Lung (tissue), 12 donors: ENCODE measurements around the gene RTN4R. TPM values are rescaled to one million over a fixed set of nuclear protein-coding genes. Genes with fewer than 3 reads are reported as not detected.

Source experiments
- ATAC-seq: fragments of 200-7000 bp; cut with Tn5 transposase; one replicate; pipeline ENCODE4 v1.9.1; 2020; ENCODE audit warnings: moderate number of reproducible peaks; ENCODE audit not compliant: insufficient read depth, low FRiP score
- DNase-seq, 3 donors: peaks; one replicate each; pipeline ENCODE4 v3.0.0-alpha.2; 2013 to 2017
- H3K27ac ChIP-seq, 2 donors: one replicate each; pipeline ENCODE4 v1.5.1; 2013; ENCODE audit warnings: mild to moderate bottlenecking in 2 of 2, moderate library complexity in 2 of 2, control low read depth in 1 of 2, inconsistent platforms in 1 of 2, low read depth in 1 of 2, low read length in 1 of 2
- H3K27me3 ChIP-seq, 3 donors: one replicate each; pipeline ENCODE4 v1.5.1; 2013; ENCODE audit warnings: low read length in 2 of 3; ENCODE audit not compliant: control insufficient read depth in 3 of 3, insufficient read depth in 3 of 3
- H3K36me3 ChIP-seq, 4 donors: one replicate each; pipeline ENCODE4 v1.5.1; 2013; ENCODE audit warnings: low read length in 4 of 4, mild to moderate bottlenecking in 1 of 4, moderate library complexity in 1 of 4; ENCODE audit not compliant: control insufficient read depth in 4 of 4, insufficient read depth in 4 of 4
- H3K4me1 ChIP-seq, 5 donors: one replicate each; pipeline ENCODE4 v1.5.1; 2013; ENCODE audit warnings: low read length in 5 of 5, mild to moderate bottlenecking in 2 of 5, moderate library complexity in 1 of 5; ENCODE audit not compliant: control insufficient read depth in 5 of 5, insufficient read depth in 5 of 5
- H3K4me3 ChIP-seq: one replicate; pipeline ENCODE4 v1.5.1; 2013; ENCODE audit warnings: mild to moderate bottlenecking, control low read depth, moderate library complexity
- H3K9ac ChIP-seq, 2 donors: one replicate each; pipeline ENCODE4 v1.5.1; 2013; ENCODE audit warnings: low read length in 2 of 2, control low read depth in 1 of 2; ENCODE audit not compliant: insufficient read depth in 1 of 2
- H3K9me3 ChIP-seq, 4 donors: one replicate each; pipeline ENCODE4 v1.5.1; 2013; ENCODE audit warnings: low read length in 3 of 4, mild to moderate bottlenecking in 1 of 4, moderate library complexity in 1 of 4; ENCODE audit not compliant: control insufficient read depth in 4 of 4, insufficient read depth in 3 of 4
- WGBS, 2 donors: extraction: QIAGEN DNeasy Blood & Tissue Kit; methylation state at CpG; one replicate each; pipeline ENCODE4 v1.1.7; 2013; 5-methylcytosine and 5-hydroxymethylcytosine counted together
- polyA plus RNA-seq, 2 donors: library from polyadenylated mRNA; stranded (reverse); fragments of 200-250 nt; gene quantifications; one replicate each; pipeline ENCODE4 v1.2.1, GENCODE V29; 2013
- total RNA-seq, 2 donors: library from RNA; depleted of rRNA in 1 of 2; stranded (reverse); fragments of >200 nt in 1 of 2; gene quantifications; one replicate each; pipeline ENCODE4 v1.2.1, GENCODE V29; 2014 to 2021
- TF ChIP-seq, protein P1 (sequence below): IDR thresholded peaks from 2 replicates; pipeline ENCODE4 v1.5.1; 2012; ENCODE audit warnings: mild to moderate bottlenecking; ENCODE audit errors: control extremely low read depth, extremely low read depth
- donor health status: control.
- donor health status: control.
- donor health status: Bipolar disorder and iron deficiency.
- donor health status: healthy.
- donor health status: DM: yes; HTN: yes; CAD: no.

RTN4R gene
- total and polyA plus RNA-seq, 4 donors = 2.6 to 7.8 (median 4.3) TPM

DNA sequence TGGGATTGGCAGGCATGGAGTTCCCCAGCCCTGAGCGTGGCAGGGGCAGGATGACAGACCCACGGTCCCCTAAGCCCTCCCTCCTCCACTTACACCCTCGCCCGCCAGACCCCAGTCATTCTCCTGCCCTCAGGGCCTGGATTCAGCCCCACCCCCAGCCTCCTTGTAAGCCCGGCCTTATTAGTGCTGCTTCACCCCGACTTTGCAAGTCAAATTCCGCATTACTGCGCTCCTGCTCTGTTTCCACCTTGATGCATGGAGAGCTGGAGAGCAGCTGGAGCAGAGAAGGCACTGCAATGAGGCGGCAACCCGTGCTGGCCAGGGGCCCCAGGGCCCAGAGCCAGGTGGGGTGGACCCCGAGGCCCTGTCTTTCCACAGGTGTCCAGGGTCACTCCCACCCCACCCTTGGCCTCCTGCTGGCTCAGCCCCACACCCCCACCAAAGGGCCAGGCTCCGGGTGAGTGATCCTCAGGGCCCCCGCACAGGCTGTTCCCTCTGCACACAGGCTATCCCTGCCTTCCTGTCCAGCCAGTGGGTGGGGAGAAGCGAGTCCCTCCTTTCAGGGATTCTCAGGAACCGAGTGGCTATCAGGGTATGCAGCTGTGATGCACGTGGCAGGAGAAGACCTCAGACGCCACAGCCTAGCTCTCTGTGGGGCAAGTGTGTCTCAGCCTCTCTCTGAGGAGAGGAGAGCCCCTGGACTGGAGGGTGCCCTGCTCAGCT, 36.4 kb downstream of the RTN4R start:
- TF ChIP-seq, protein P1, sequence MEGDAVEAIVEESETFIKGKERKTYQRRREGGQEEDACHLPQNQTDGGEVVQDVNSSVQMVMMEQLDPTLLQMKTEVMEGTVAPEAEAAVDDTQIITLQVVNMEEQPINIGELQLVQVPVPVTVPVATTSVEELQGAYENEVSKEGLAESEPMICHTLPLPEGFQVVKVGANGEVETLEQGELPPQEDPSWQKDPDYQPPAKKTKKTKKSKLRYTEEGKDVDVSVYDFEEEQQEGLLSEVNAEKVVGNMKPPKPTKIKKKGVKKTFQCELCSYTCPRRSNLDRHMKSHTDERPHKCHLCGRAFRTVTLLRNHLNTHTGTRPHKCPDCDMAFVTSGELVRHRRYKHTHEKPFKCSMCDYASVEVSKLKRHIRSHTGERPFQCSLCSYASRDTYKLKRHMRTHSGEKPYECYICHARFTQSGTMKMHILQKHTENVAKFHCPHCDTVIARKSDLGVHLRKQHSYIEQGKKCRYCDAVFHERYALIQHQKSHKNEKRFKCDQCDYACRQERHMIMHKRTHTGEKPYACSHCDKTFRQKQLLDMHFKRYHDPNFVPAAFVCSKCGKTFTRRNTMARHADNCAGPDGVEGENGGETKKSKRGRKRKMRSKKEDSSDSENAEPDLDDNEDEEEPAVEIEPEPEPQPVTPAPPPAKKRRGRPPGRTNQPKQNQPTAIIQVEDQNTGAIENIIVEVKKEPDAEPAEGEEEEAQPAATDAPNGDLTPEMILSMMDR = no peak
- WGBS, 2 donors = 79 to 85% methylated on average over 15 to 17 of the region's 17 CpGs
- Histone ChIP-seq H3K9ac (no peak overlapping the region), H3K27me3 (no peaks in the 10 kb centered on the region), H3K4me1 (peaks cover 0 to 30% (median 5%) of the 10 kb centered on the region in 5 donors), H3K36me3 (no peaks in the 10 kb centered on the region), H3K4me3 (no peak overlapping the region), H3K27ac (no peak overlapping the region), H3K9me3 (no peaks in the 10 kb centered on the region)
- DNase-seq = no peak
- ATAC-seq = no peak

DNA sequence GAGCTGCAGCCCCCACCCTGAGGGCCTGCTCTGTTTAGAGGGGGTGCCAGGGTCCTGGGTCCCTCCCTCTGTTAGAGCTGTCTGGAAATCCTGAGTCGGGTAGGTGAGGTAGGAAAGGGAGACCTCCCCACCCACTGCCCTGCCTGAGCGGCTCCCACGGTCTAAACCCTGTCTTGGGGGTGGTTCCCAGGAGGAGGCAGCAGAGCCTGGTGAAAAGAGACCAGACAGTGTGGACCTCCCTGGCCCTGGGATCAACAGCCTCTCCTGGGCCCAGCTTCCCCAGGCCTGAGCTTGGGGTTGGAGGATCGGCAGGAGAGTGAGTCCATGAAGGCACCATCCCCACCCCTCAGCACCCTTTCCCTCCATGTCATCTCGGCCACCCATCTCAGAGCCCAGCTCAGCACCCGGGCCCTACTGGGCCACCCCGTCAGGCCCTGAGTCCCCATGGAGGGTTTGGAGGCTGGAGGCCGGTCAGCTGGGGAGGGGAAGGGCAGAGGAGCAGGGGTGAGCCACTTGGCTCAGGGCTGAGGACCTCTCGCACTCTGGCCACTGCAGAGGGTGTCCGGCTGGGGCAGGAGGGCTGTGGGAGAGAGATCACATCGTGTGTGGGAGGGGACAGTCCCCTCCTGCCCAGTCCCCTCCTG, 37.2 kb downstream of the RTN4R start:
- Histone ChIP-seq H3K36me3 (no peaks in the 10 kb centered on the region), H3K27ac (no peak overlapping the region), H3K4me3 (no peak overlapping the region), H3K9me3 (no peaks in the 10 kb centered on the region), H3K9ac (no peak overlapping the region), H3K4me1 (peaks cover 0 to 33% (median 5%) of the 10 kb centered on the region in 5 donors), H3K27me3 (no peaks in the 10 kb centered on the region)
- 89 to 98% methylated on average over 10 to 11 of the region's 11 CpGs for WGBS, 2 donors
- no peak for DNase-seq
- no peak for ATAC-seq
- TF ChIP-seq, protein P1 = no peak

DNA sequence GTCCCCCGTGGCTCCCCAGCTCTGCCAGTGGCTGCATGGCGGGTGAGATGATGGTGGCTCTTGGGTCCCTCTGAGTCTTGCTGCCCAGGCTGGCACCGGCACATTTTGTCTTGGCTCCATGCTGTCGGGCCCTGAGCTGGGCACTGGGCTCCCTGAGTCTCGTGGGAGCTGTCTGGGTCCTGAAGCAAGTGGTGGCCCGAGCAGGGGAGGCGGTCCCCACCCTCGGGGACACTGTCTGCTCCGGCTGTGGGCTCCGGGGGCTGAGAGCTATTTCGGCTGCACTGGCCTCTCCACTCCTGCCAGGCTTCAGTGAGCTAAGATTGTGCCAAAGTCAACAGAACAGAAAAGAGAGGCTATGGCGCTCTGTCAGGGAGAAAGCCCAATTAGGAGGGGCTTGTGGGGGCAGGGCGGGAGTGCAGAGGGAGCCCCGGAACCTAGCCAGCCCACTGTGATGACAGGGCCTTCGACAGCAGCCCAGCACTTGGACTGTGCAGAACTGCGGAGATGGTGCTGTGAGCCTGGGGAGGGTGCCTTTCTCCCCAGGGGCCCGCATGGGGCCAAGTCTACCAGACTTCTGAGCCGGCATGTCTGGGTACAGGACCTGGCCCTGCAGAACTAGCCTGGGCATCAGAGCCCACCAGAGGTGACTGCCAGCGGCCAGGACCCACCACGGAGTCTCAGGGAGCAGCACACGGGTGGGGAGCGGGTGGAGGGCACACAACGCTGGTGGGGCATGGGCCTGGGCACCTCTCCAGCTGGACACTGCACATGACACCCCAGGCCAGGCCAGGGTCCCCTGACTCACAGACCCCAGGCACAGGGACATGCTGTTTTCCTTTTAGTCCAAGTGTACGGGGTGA, 38.0 kb downstream of the RTN4R start:
- peaks cover 0 to 33% (median 5%) of the 10 kb centered on the region in 5 donors for H3K4me1 ChIP-seq
- DNase-seq (peak; percentile 57 to 85 (median 59)), ATAC-seq (no peak)
- WGBS, 2 donors = 67 to 86% methylated on average over 24 of the region's 24 CpGs
- H3K36me3 ChIP-seq = no peaks in the 10 kb centered on the region
- TF ChIP-seq, protein P1 = no peak
- no peak overlapping the region for H3K9ac ChIP-seq
- H3K4me3 ChIP-seq = no peak overlapping the region
- H3K27me3 ChIP-seq = no peaks in the 10 kb centered on the region
- no peak overlapping the region for H3K27ac ChIP-seq
- H3K9me3 ChIP-seq = no peaks in the 10 kb centered on the region
